Measurements from ENCODE around the gene SCN1A.

DNA sequence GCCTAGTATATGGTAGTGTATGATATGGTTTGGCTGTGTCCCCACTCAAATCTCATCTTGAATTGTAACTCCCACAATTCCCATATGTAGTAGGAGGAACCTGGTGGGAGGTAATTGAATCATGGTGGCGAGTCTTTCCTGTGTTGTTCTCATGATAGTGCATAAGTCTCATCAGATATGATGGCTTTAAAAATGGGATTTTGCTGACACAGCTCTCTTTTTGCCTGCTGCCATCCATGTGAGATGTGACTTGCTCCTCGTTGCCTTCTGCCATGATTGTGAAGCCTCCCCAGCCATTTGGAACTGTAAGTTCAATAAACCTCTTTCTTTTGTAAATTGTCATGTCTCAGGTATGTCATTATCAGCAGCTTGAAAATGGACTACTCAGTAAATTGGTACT is 9.5 kb upstream of the SCN1A start:
- TF ChIP-seq, protein P1, sequence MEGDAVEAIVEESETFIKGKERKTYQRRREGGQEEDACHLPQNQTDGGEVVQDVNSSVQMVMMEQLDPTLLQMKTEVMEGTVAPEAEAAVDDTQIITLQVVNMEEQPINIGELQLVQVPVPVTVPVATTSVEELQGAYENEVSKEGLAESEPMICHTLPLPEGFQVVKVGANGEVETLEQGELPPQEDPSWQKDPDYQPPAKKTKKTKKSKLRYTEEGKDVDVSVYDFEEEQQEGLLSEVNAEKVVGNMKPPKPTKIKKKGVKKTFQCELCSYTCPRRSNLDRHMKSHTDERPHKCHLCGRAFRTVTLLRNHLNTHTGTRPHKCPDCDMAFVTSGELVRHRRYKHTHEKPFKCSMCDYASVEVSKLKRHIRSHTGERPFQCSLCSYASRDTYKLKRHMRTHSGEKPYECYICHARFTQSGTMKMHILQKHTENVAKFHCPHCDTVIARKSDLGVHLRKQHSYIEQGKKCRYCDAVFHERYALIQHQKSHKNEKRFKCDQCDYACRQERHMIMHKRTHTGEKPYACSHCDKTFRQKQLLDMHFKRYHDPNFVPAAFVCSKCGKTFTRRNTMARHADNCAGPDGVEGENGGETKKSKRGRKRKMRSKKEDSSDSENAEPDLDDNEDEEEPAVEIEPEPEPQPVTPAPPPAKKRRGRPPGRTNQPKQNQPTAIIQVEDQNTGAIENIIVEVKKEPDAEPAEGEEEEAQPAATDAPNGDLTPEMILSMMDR (IDR thresholded peaks at IDR 0.05): no peak
- TF ChIP-seq EP300 (IDR thresholded peaks at IDR 0.05): no peak
- TF ChIP-seq POLR2AphosphoS5 (IDR thresholded peaks at IDR 0.05): no peak

All from sigmoid colon (tissue), 4 donors.